CD14-positive monocyte (primary cell): ENCODE measurements around the gene FANCB. TPM values are rescaled to one million over a fixed set of nuclear protein-coding genes. Genes with fewer than 3 reads are reported as not detected.

ENCODE experiments used
- DNase-seq, 3 donors: peaks; one replicate each; pipeline ENCODE4 v3.0.0-alpha.2; 2011 to 2022
- H2AFZ ChIP-seq: 2 replicates; pipeline ENCODE4 v1.6.0; 2012; ENCODE audit warnings: mild to moderate bottlenecking, low read depth, low read length, inconsistent platforms; ENCODE audit not compliant: insufficient read depth, poor library complexity, severe bottlenecking
- H3K27ac ChIP-seq, 2 donors: 1 replicate in 1 of 2; 2 replicates in 1 of 2; pipeline ENCODE4 v1.5.1; 2012 to 2013; ENCODE audit warnings: low read length in 2 of 2, control low read depth in 1 of 2, inconsistent platforms in 1 of 2, low read depth in 1 of 2, mild to moderate bottlenecking in 1 of 2
- H3K27me3 ChIP-seq, 2 donors: one replicate each; pipeline versions ENCODE4 v1.6.0 to v1.6.1; 2011 to 2013; ENCODE audit warnings: low read length in 2 of 2; ENCODE audit not compliant: control insufficient read depth in 2 of 2, insufficient read depth in 2 of 2
- H3K36me3 ChIP-seq, 2 donors: replicated peaks in 1 of 2; 1 replicate in 1 of 2; 2 replicates in 1 of 2; pipeline versions ENCODE4 v1.5.1 to v1.6.1; 2012 to 2013; ENCODE audit warnings: low read length in 2 of 2, control low read depth in 1 of 2, inconsistent platforms in 1 of 2, mild to moderate bottlenecking in 1 of 2; ENCODE audit not compliant: insufficient read depth in 2 of 2, control insufficient read depth in 1 of 2
- H3K4me1 ChIP-seq, 2 donors: 1 replicate in 1 of 2; 2 replicates in 1 of 2; pipeline versions ENCODE4 v1.5.1 to v1.6.1; 2012 to 2013; ENCODE audit warnings: low read length in 2 of 2, control low read depth in 1 of 2, inconsistent platforms in 1 of 2, mild to moderate bottlenecking in 1 of 2, moderate library complexity in 1 of 2; ENCODE audit not compliant: insufficient read depth in 2 of 2, control insufficient read depth in 1 of 2
- H3K4me2 ChIP-seq: replicated peaks from 2 replicates; pipeline ENCODE3; 2012; ENCODE audit warnings: low read length, moderate library complexity, mild to moderate bottlenecking; ENCODE audit not compliant: poor library complexity, severe bottlenecking; ENCODE audit errors: extremely low read depth
- H3K4me3 ChIP-seq, 3 experiments: fragments of 200-600 bp in 1 of 3; sonication (generic) in 1 of 3; replicated peaks in 1 of 3; 1 replicate in 2 of 3; 2 replicates in 1 of 3; pipeline ENCODE4 v1.5.1; 2011 to 2013; ENCODE audit warnings: low read length in 3 of 3, mild to moderate bottlenecking in 3 of 3, control low read depth in 2 of 3, low read depth in 2 of 3, inconsistent platforms in 1 of 3, moderate library complexity in 1 of 3
- H3K79me2 ChIP-seq: 2 replicates; pipeline ENCODE4 v1.6.0; 2012; ENCODE audit warnings: mild to moderate bottlenecking, control low read depth, inconsistent platforms, low read length, moderate library complexity; ENCODE audit not compliant: insufficient read depth
- H3K9ac ChIP-seq: 2 replicates; pipeline ENCODE4 v1.6.0; 2017; ENCODE audit warnings: low read length, mild to moderate bottlenecking; ENCODE audit not compliant: insufficient read depth, poor library complexity, severe bottlenecking
- H3K9me3 ChIP-seq, 2 donors: replicated peaks in 1 of 2; 1 replicate in 1 of 2; 2 replicates in 1 of 2; pipeline versions ENCODE4 v1.5.1 to v1.6.1; 2012 to 2013; ENCODE audit warnings: low read length in 2 of 2, control low read depth in 1 of 2; ENCODE audit not compliant: control insufficient read depth in 1 of 2, insufficient read depth in 1 of 2
- H4K20me1 ChIP-seq: 2 replicates; pipeline ENCODE4 v1.6.0; 2012; ENCODE audit warnings: mild to moderate bottlenecking, low read length, control low read depth, moderate library complexity; ENCODE audit not compliant: insufficient read depth
- H3K27ac Mint-ChIP-seq, 7 donors: one replicate each; pipeline ENCODE4 v1.8.0; 2020; ENCODE audit warnings: mild to moderate bottlenecking in 7 of 7, mixed read lengths in 7 of 7, moderate library complexity in 6 of 7, inconsistent platforms in 2 of 7
- H3K27me3 Mint-ChIP-seq, 3 donors: one replicate each; pipeline ENCODE4 v1.8.0; 2021 to 2022; ENCODE audit warnings: low read depth in 3 of 3, mild to moderate bottlenecking in 3 of 3, mixed read lengths in 3 of 3, moderate library complexity in 3 of 3, inconsistent platforms in 1 of 3
- H3K36me3 Mint-ChIP-seq, 2 donors: one replicate each; pipeline ENCODE4 v1.8.0; 2020; ENCODE audit warnings: mixed read lengths in 2 of 2, inconsistent platforms in 1 of 2, mild to moderate bottlenecking in 1 of 2
- H3K4me1 Mint-ChIP-seq: one replicate; pipeline ENCODE4 v1.8.0; 2020; ENCODE audit warnings: mild to moderate bottlenecking, mixed read lengths
- H3K4me3 Mint-ChIP-seq, 2 donors: one replicate each; pipeline ENCODE4 v1.8.0; 2020; ENCODE audit warnings: mild to moderate bottlenecking in 2 of 2, mixed read lengths in 2 of 2, moderate library complexity in 1 of 2
- H3K9me3 Mint-ChIP-seq, 7 donors: one replicate each; pipeline ENCODE4 v1.8.0; 2020 to 2022; ENCODE audit warnings: mixed read lengths in 7 of 7, mild to moderate bottlenecking in 6 of 7, moderate library complexity in 6 of 7, inconsistent platforms in 2 of 7
- CTCF ChIP-seq: fragments of 200-600 bp; IDR thresholded peaks from one replicate; pipeline ENCODE4 v1.8.0; 2022; ENCODE audit warnings: antibody characterized with exemption, mild to moderate bottlenecking
- WGBS: methylation state at CpG from one replicate; pipeline ENCODE4 v1.1.5; 2013; ENCODE audit warnings: missing lambda C conversion rate; ENCODE audit not compliant: insufficient coverage; 5-methylcytosine and 5-hydroxymethylcytosine counted together
- intact Hi-C, 2 donors: fragments of 100-400 bp; cut with micrococcal nuclease; formaldehyde crosslinking; loops; one replicate each; pipeline versions ENCODE4 v1.15.0 to v1.15.1; 2023
- polyA plus RNA-seq, 3 donors: library from polyadenylated mRNA; depleted of rRNA in 1 of 3; unstranded in 2 of 3; stranded (reverse) in 1 of 3; fragments of 300-500 nt in 2 of 3; fragments of >200 nt in 1 of 3; fragmentation: Illumina TruSeq in 2 of 3; gene quantifications; 1 replicate in 2 of 3; 2 replicates in 1 of 3; pipeline ENCODE4 v1.2.3, GENCODE V29; 2012 to 2021

The FANCB gene
- polyA plus RNA-seq, 3 donors: 0.85 to 4.2 (median 2.6) TPM

- no peaks in the 10 kb centered on the region for H4K20me1 ChIP-seq
- no peak overlapping the region for H3K27ac Mint-ChIP-seq
- peaks cover 51 to 67% of the 10 kb centered on the region in 2 donors for H3K36me3 ChIP-seq
- no peak overlapping the region for H3K4me3 Mint-ChIP-seq
- H3K27ac ChIP-seq: no peak overlapping the region
- H3K27me3 Mint-ChIP-seq: peaks cover 0 to 5% (median 0%) of the 10 kb centered on the region in 3 donors
- DNase-seq: no peak
- H2AFZ ChIP-seq: no peak overlapping the region
- TF ChIP-seq CTCF: no peak
- H3K4me3 ChIP-seq: no peak overlapping the region
- no peaks in the 10 kb centered on the region for H3K4me1 ChIP-seq
- no peak overlapping the region for H3K4me2 ChIP-seq
- no CpG with 5 or more reads among the region's 2 CpGs for WGBS
- H3K27me3 ChIP-seq: no peaks in the 10 kb centered on the region
- no peaks in the 10 kb centered on the region for H3K4me1 Mint-ChIP-seq
- no peaks in the 10 kb centered on the region for H3K9me3 Mint-ChIP-seq
- H3K9ac ChIP-seq: no peak overlapping the region
- peaks cover 55 to 60% of the 10 kb centered on the region in 2 donors for H3K36me3 Mint-ChIP-seq
- intact Hi-C loops: no loop called here
- H3K9me3 ChIP-seq: no peaks in the 10 kb centered on the region
- no peaks in the 10 kb centered on the region for H3K79me2 ChIP-seq
Measured at GRCh38 chrX:14920196-14920595, 47.3 kb upstream of the FANCB start.

- Histone ChIP-seq H3K9ac (no peak overlapping the region), H3K36me3 (peaks cover 56 to 75% of the 10 kb centered on the region in 2 donors), H3K4me1 (no peaks in the 10 kb centered on the region), H3K27me3 (no peaks in the 10 kb centered on the region), H2AFZ (no peak overlapping the region), H3K4me2 (no peak overlapping the region), H3K27ac (no peak overlapping the region), H3K79me2 (no peaks in the 10 kb centered on the region), H4K20me1 (no peaks in the 10 kb centered on the region), H3K4me3 (no peak overlapping the region), H3K9me3 (no peaks in the 10 kb centered on the region)
- H3K4me3 Mint-ChIP-seq: no peak overlapping the region
- H3K4me1 Mint-ChIP-seq: no peaks in the 10 kb centered on the region
- intact Hi-C loops: no loop called here
- no peak for DNase-seq
- peaks cover 61 to 66% of the 10 kb centered on the region in 2 donors for H3K36me3 Mint-ChIP-seq
- TF ChIP-seq CTCF: no peak
- H3K27me3 Mint-ChIP-seq: peaks cover 0 to 5% (median 0%) of the 10 kb centered on the region in 3 donors
- no peaks in the 10 kb centered on the region for H3K9me3 Mint-ChIP-seq
- H3K27ac Mint-ChIP-seq: peak overlapping the region in 3 of 7 donors; percentile 33 to 62 (median 50)
- WGBS: no CpG with 5 or more reads among the region's 2 CpGs
Measured at GRCh38 chrX:14919407-14919806, 46.5 kb upstream of the FANCB start.
